ENCODE results near the gene TMEM258.

TMEM258 gene

GRCh38 chr11:61784506-61784805 lies 7.9 kb downstream of the TMEM258 start:
- no peak for TF ChIP-seq Cebpa-rat (IDR thresholded peaks at IDR 0.05)
- Histone ChIP-seq H4K20me1 (peaks cover 40% of the 10 kb centered on the region), H3K36me3 (peaks cover 66% of the 10 kb centered on the region)

GRCh38 chr11:61783717-61784505 lies 8.5 kb downstream of the TMEM258 start:
- TF ChIP-seq Cebpa-rat (IDR thresholded peaks at IDR 0.05): no peak

More at GRCh38 chr11:61784506-61784805, 7.9 kb downstream of the TMEM258 start:
- Histone ChIP-seq H3K9me3 (no peaks in the 10 kb centered on the region), H3K27me3 (no peaks in the 10 kb centered on the region), H3K4me3 (no peak overlapping the region), H3K9ac (no peak overlapping the region), H3K27ac (no peak overlapping the region), H3K4me2 (no peak overlapping the region), H3K4me1 (peaks cover 38% of the 10 kb centered on the region)

GRCh38 chr11:61782841-61783240 lies 9.6 kb downstream of the TMEM258 start:
- H3K9me3 ChIP-seq: no peaks in the 10 kb centered on the region
- H3K4me2 ChIP-seq: no peak overlapping the region
- H3K27me3 ChIP-seq: no peaks in the 10 kb centered on the region
- H4K20me1 ChIP-seq: peaks cover 30% of the 10 kb centered on the region
- TF ChIP-seq Cebpa-rat (IDR thresholded peaks at IDR 0.05): no peak
- peaks cover 37% of the 10 kb centered on the region for H3K4me1 ChIP-seq
- peaks cover 50% of the 10 kb centered on the region for H3K36me3 ChIP-seq
- H3K9ac ChIP-seq: no peak overlapping the region
- H3K4me3 ChIP-seq: no peak overlapping the region
- no peak overlapping the region for H3K27ac ChIP-seq

More at GRCh38 chr11:61783717-61784505, 8.5 kb downstream of the TMEM258 start:
- Histone ChIP-seq H4K20me1 (peaks cover 40% of the 10 kb centered on the region), H3K4me2 (no peak overlapping the region), H3K27ac (no peak overlapping the region), H3K4me3 (no peak overlapping the region), H3K36me3 (peaks cover 61% of the 10 kb centered on the region), H3K9ac (no peak overlapping the region), H3K27me3 (no peaks in the 10 kb centered on the region), H3K9me3 (no peaks in the 10 kb centered on the region), H3K4me1 (peaks cover 43% of the 10 kb centered on the region)

GRCh38 chr11:61782299-61782698 lies 10.1 kb downstream of the TMEM258 start:
- peaks cover 37% of the 10 kb centered on the region for H3K4me1 ChIP-seq
- H3K4me2 ChIP-seq: no peak overlapping the region
- H3K9ac ChIP-seq: no peak overlapping the region
- no peaks in the 10 kb centered on the region for H3K27me3 ChIP-seq
- H3K27ac ChIP-seq: no peak overlapping the region
- peaks cover 45% of the 10 kb centered on the region for H3K36me3 ChIP-seq
- no peaks in the 10 kb centered on the region for H3K9me3 ChIP-seq
- no peak for TF ChIP-seq Cebpa-rat (IDR thresholded peaks at IDR 0.05)
- H4K20me1 ChIP-seq: peaks cover 25% of the 10 kb centered on the region
- no peak overlapping the region for H3K4me3 ChIP-seq

GRCh38 chr11:61781585-61781984 lies 10.8 kb downstream of the TMEM258 start:
- no peak for TF ChIP-seq Cebpa-rat (IDR thresholded peaks at IDR 0.05)
- peaks cover 37% of the 10 kb centered on the region for H3K36me3 ChIP-seq

GRCh38 chr11:61780581-61781162 lies 11.7 kb downstream of the TMEM258 start:
- H3K36me3 ChIP-seq: peaks cover 28% of the 10 kb centered on the region
- H3K9me3 ChIP-seq: no peaks in the 10 kb centered on the region
- H3K27ac ChIP-seq: no peak overlapping the region
- H3K27me3 ChIP-seq: no peaks in the 10 kb centered on the region
- no peak overlapping the region for H3K4me3 ChIP-seq
- H3K9ac ChIP-seq: no peak overlapping the region
- peaks cover 36% of the 10 kb centered on the region for H3K4me1 ChIP-seq
- no peak for TF ChIP-seq Cebpa-rat (IDR thresholded peaks at IDR 0.05)
- H4K20me1 ChIP-seq: peaks cover 9% of the 10 kb centered on the region
- H3K4me2 ChIP-seq: no peak overlapping the region

More at GRCh38 chr11:61781585-61781984, 10.8 kb downstream of the TMEM258 start:
- H3K9me3 ChIP-seq: no peaks in the 10 kb centered on the region
- H3K27ac ChIP-seq: no peak overlapping the region
- no peaks in the 10 kb centered on the region for H3K27me3 ChIP-seq
- H3K9ac ChIP-seq: no peak overlapping the region
- H3K4me1 ChIP-seq: peaks cover 37% of the 10 kb centered on the region
- no peak overlapping the region for H3K4me3 ChIP-seq
- no peak overlapping the region for H3K4me2 ChIP-seq
- peaks cover 18% of the 10 kb centered on the region for H4K20me1 ChIP-seq

GRCh38 chr11:61779666-61780525 lies 12.5 kb downstream of the TMEM258 start:
- peaks cover 34% of the 10 kb centered on the region for H3K4me1 ChIP-seq
- no peak for TF ChIP-seq Cebpa-rat (IDR thresholded peaks at IDR 0.05)
- H3K27me3 ChIP-seq: no peaks in the 10 kb centered on the region
- 0 out of 2 replicates have a peak, but pooled peaks cover under 1% of the 10 kb centered on the region for H4K20me1 ChIP-seq
- H3K9me3 ChIP-seq: no peaks in the 10 kb centered on the region
- H3K4me2 ChIP-seq: no peak overlapping the region; the same call in 1 of the 2 replicates
- H3K4me3 ChIP-seq: no peak overlapping the region
- 0 out of 2 replicates have a peak overlapping the region, but pooled peaks have one; percentile 10 for H3K9ac ChIP-seq
- peaks cover 21% of the 10 kb centered on the region for H3K36me3 ChIP-seq
- H3K27ac ChIP-seq: no peak overlapping the region

GRCh38 chr11:61778920-61779650 lies 13.3 kb downstream of the TMEM258 start:
- no peak for TF ChIP-seq Cebpa-rat (IDR thresholded peaks at IDR 0.05)
- H3K4me3 ChIP-seq: no peak overlapping the region
- no peaks in the 10 kb centered on the region for H3K9me3 ChIP-seq
- H4K20me1 ChIP-seq: no peaks in the 10 kb centered on the region
- H3K4me1 ChIP-seq: peaks cover 42% of the 10 kb centered on the region
- H3K36me3 ChIP-seq: peaks cover 12% of the 10 kb centered on the region
- H3K27me3 ChIP-seq: no peaks in the 10 kb centered on the region
- no peak overlapping the region for H3K27ac ChIP-seq
- H3K9ac ChIP-seq: no peak overlapping the region
- H3K4me2 ChIP-seq: no peak overlapping the region; the same call in 1 of the 2 replicates

GRCh38 chr11:61778357-61778886 lies 14.0 kb downstream of the TMEM258 start:
- no peak overlapping the region for H3K27ac ChIP-seq
- H3K4me2 ChIP-seq: peak overlapping the region; percentile 86
- H3K4me1 ChIP-seq: peaks cover 43% of the 10 kb centered on the region
- TF ChIP-seq Cebpa-rat (IDR thresholded peaks at IDR 0.05): no peak
- H3K27me3 ChIP-seq: no peaks in the 10 kb centered on the region
- no peaks in the 10 kb centered on the region for H4K20me1 ChIP-seq
- H3K9me3 ChIP-seq: no peaks in the 10 kb centered on the region
- H3K4me3 ChIP-seq: no peak overlapping the region
- H3K36me3 ChIP-seq: peaks cover 6% of the 10 kb centered on the region; the same call in 1 of the 2 replicates
- no peak overlapping the region for H3K9ac ChIP-seq
